IMR-90 (cell line): ENCODE results near the gene MCF2L. TPM values are rescaled to one million over a fixed set of nuclear protein-coding genes. Genes with fewer than 3 reads are reported as not detected.

Experiments used
- ATAC-seq: fragments of 200-7000 bp; cut with Tn5 transposase; 2 replicates; pipeline ENCODE4 v1.9.1; 2020; ENCODE audit warnings: low read depth, mild to moderate bottlenecking, moderate library complexity
- BruUV-seq: library from RNA; stranded (reverse); fragments of 400-500 nt; replicated peaks from 2 replicates; lab custom pipeline; 2021; lab: Mats Ljungman, UMichigan
- CTCF ChIA-PET: fragments of 300-600 bp; formaldehyde crosslinking; extraction: SDS; loops from one replicate; lab custom pipeline; 2021; ENCODE audit warnings: antibody characterized with exemption; lab: Yijun Ruan, JAX
- POLR2A ChIA-PET: fragments of 300-600 bp; sonication (Branson Sonifier 250); formaldehyde crosslinking; loops from one replicate; lab custom pipeline; 2022; ENCODE audit warnings: antibody characterized with exemption; ENCODE audit not compliant: unreplicated experiment; lab: Charles Lee
- DNase-seq: peaks from one replicate; pipeline ENCODE4 v3.0.0; 2013
- H2AFZ ChIP-seq: replicated peaks from 2 replicates; pipeline ENCODE3; 2013; ENCODE audit warnings: low read length, mild to moderate bottlenecking; ENCODE audit not compliant: poor library complexity
- H2AK5ac ChIP-seq: 2 replicates; pipeline ENCODE4 v1.6.1; 2013; ENCODE audit warnings: low read depth, low read length, inconsistent platforms
- H2AK9ac ChIP-seq: replicated peaks from 2 replicates; pipeline ENCODE3; 2013; ENCODE audit warnings: mild to moderate bottlenecking, low read depth, low read length, moderate library complexity; ENCODE audit not compliant: poor library complexity
- H2BK120ac ChIP-seq: 2 replicates; pipeline ENCODE4 v1.6.1; 2013; ENCODE audit warnings: low read depth, low read length, inconsistent platforms
- H2BK15ac ChIP-seq: 3 replicates; pipeline ENCODE4 v1.6.1; 2013; ENCODE audit warnings: low read depth, low read length, inconsistent platforms
- H2BK20ac ChIP-seq: 2 replicates; pipeline ENCODE4 v1.6.1; 2013; ENCODE audit warnings: low read depth, mild to moderate bottlenecking, inconsistent platforms, low read length, moderate library complexity
- H2BK5ac ChIP-seq: 2 replicates; pipeline ENCODE4 v1.6.1; 2013; ENCODE audit warnings: mild to moderate bottlenecking, low read depth, low read length, inconsistent platforms; ENCODE audit not compliant: poor library complexity, severe bottlenecking
- H3K14ac ChIP-seq: replicated peaks from 2 replicates; pipeline ENCODE4 v1.6.1; 2013; ENCODE audit warnings: low read depth, low read length, inconsistent platforms
- H3K18ac ChIP-seq: 2 replicates; pipeline ENCODE4 v1.6.1; 2013; ENCODE audit warnings: low read depth, low read length, control low read depth
- H3K23ac ChIP-seq: 2 replicates; pipeline ENCODE4 v1.6.1; 2013; ENCODE audit warnings: low read depth, low read length, inconsistent platforms
- H3K27ac ChIP-seq: 2 replicates; pipeline ENCODE4 v1.5.1; 2013; ENCODE audit warnings: mild to moderate bottlenecking, control low read depth, low read length; ENCODE audit not compliant: insufficient read depth
- H3K27me3 ChIP-seq: 2 replicates; pipeline ENCODE4 v1.6.1; 2013; ENCODE audit warnings: low read length; ENCODE audit not compliant: control insufficient read depth, insufficient read depth
- H3K36me3 ChIP-seq: 2 replicates; pipeline ENCODE4 v1.6.1; 2013; ENCODE audit warnings: low read length, mixed read lengths; ENCODE audit not compliant: control insufficient read depth, insufficient read depth
- H3K4ac ChIP-seq: 2 replicates; pipeline ENCODE4 v1.6.1; 2013; ENCODE audit warnings: low read depth, low read length, inconsistent platforms
- H3K4me1 ChIP-seq: 2 replicates; pipeline ENCODE4 v1.6.1; 2013; ENCODE audit warnings: low read length, mixed read lengths; ENCODE audit not compliant: control insufficient read depth, insufficient read depth
- H3K4me2 ChIP-seq: 2 replicates; pipeline ENCODE4 v1.6.1; 2013; ENCODE audit warnings: low read depth, mild to moderate bottlenecking, control low read depth, low read length, moderate library complexity
- H3K4me3 ChIP-seq: 2 replicates; pipeline ENCODE4 v1.5.1; 2013; ENCODE audit warnings: low read depth, mild to moderate bottlenecking, control low read depth, low read length, moderate library complexity; ENCODE audit not compliant: insufficient read depth
- H3K56ac ChIP-seq: 2 replicates; pipeline ENCODE4 v1.6.1; 2013; ENCODE audit warnings: low read length, inconsistent platforms; ENCODE audit not compliant: insufficient read depth; ENCODE audit errors: extremely low read depth
- H3K79me1 ChIP-seq, 2 experiments: 2 replicates each; pipeline ENCODE4 v1.6.1; 2013; ENCODE audit warnings: low read length in 2 of 2, inconsistent platforms in 1 of 2, low read depth in 1 of 2
- H3K9ac ChIP-seq: 2 replicates; pipeline ENCODE4 v1.6.1; 2013; ENCODE audit warnings: low read depth, low read length, control low read depth
- H3K9me1 ChIP-seq: 2 replicates; pipeline ENCODE4 v1.6.1; 2013; ENCODE audit warnings: low read length, inconsistent platforms; ENCODE audit not compliant: insufficient read depth
- H3K9me3 ChIP-seq: 2 replicates; pipeline ENCODE4 v1.6.1; 2013; ENCODE audit warnings: low read length; ENCODE audit not compliant: control insufficient read depth, insufficient read depth
- H4K20me1 ChIP-seq: 2 replicates; pipeline ENCODE4 v1.6.1; 2013; ENCODE audit warnings: low read length, inconsistent platforms; ENCODE audit not compliant: insufficient read depth
- H4K5ac ChIP-seq: 2 replicates; pipeline ENCODE4 v1.6.1; 2013; ENCODE audit warnings: mild to moderate bottlenecking, low read depth, low read length, control low read depth
- H4K8ac ChIP-seq, 2 experiments: 2 replicates each; pipeline ENCODE4 v1.6.1; 2013; ENCODE audit warnings: low read depth in 2 of 2, low read length in 2 of 2, control low read depth in 1 of 2, inconsistent platforms in 1 of 2
- H4K91ac ChIP-seq: 2 replicates; pipeline ENCODE4 v1.6.1; 2013; ENCODE audit warnings: low read depth, low read length, inconsistent platforms; ENCODE audit not compliant: insufficient read depth
- BHLHE40 ChIP-seq: fragments of 150-350 bp; IDR thresholded peaks from 2 replicates; pipeline ENCODE4 v1.6.1; 2016; ENCODE audit warnings: mild to moderate bottlenecking, low read depth, low read length
- CEBPB ChIP-seq: IDR thresholded peaks from 2 replicates; pipeline ENCODE4 v1.6.1; 2012; ENCODE audit warnings: low read depth, low read length, improper control_type of control experiment
- CHD1 ChIP-seq: IDR thresholded peaks from 2 replicates; pipeline ENCODE4 v1.6.1; 2012; ENCODE audit warnings: low read depth, low read length, improper control_type of control experiment
- FOS ChIP-seq: fragments of 150-350 bp; IDR thresholded peaks from 2 replicates; pipeline ENCODE4 v1.6.1; 2016; ENCODE audit warnings: low read depth, low read length
- MAFK ChIP-seq: IDR thresholded peaks from 2 replicates; pipeline ENCODE4 v1.6.1; 2012; ENCODE audit warnings: low read depth, low read length, improper control_type of control experiment
- MAZ ChIP-seq: IDR thresholded peaks from 2 replicates; pipeline ENCODE4 v1.6.1; 2012; ENCODE audit warnings: low read depth, mild to moderate bottlenecking, low read length, improper control_type of control experiment, moderate library complexity, borderline replicate concordance
- MXI1 ChIP-seq: IDR thresholded peaks from 2 replicates; pipeline ENCODE4 v1.6.1; 2012; ENCODE audit warnings: low read depth, mild to moderate bottlenecking, low read length, moderate library complexity, borderline replicate concordance
- NFE2L2 ChIP-seq: fragments of 150-350 bp; IDR thresholded peaks from 2 replicates; pipeline ENCODE4 v1.6.1; 2016; ENCODE audit warnings: low read depth, mild to moderate bottlenecking, low read length
- POLR2A ChIP-seq: IDR thresholded peaks from 2 replicates; pipeline ENCODE4 v1.6.1; 2012; ENCODE audit warnings: mild to moderate bottlenecking, low read depth, low read length
- RCOR1 ChIP-seq: IDR thresholded peaks from 2 replicates; pipeline ENCODE4 v1.6.1; 2012; ENCODE audit warnings: mild to moderate bottlenecking, low read length, improper control_type of control experiment; ENCODE audit not compliant: insufficient replicate concordance
- SMC3 ChIP-seq: fragments of 150-350 bp; IDR thresholded peaks from 2 replicates; pipeline ENCODE4 v1.6.1; 2016; ENCODE audit warnings: low read depth, mild to moderate bottlenecking, antibody characterized with exemption, low read length, moderate library complexity
- WGBS, 2 experiments: methylation state at CpG; one replicate each; pipeline versions ENCODE4 v1.1.5 to v1.1.7; 2013; ENCODE audit warnings: missing lambda C conversion rate in 2 of 2; ENCODE audit not compliant: insufficient read length in 1 of 2; ENCODE audit errors: extremely low coverage in 2 of 2; 5-methylcytosine and 5-hydroxymethylcytosine counted together
- dilution Hi-C: fragments of 300-500 bp; cut with HindIII; formaldehyde crosslinking; loops from one replicate; pipeline ENCODE4 v1.14.3; 2018; ENCODE audit warnings: low sequenced_read_pairs; ENCODE audit not compliant: unreplicated experiment
- in situ Hi-C: fragments of 300-500 bp; cut with MboI; formaldehyde crosslinking; loops from 3 replicates; pipeline ENCODE4 v1.14.3; 2019; ENCODE audit warnings: low sequenced_read_pairs, inconsistent platforms, mixed read lengths
- intact Hi-C: fragments of 100-400 bp; cut with micrococcal nuclease; formaldehyde crosslinking; loops from 2 replicates; pipeline ENCODE4 v1.10.0; 2022
- polyA plus RNA-seq, 3 experiments: library from polyadenylated mRNA; depleted of rRNA; stranded (reverse); fragments of >200 nt; gene quantifications; 2 replicates each; pipeline ENCODE4 v1.2.3, GENCODE V29; 2012; ENCODE audit warnings: low replicate concordance in 1 of 3
- total RNA-seq: library from RNA; depleted of rRNA; stranded (reverse); fragments of >200 nt; gene quantifications from 2 replicates; pipeline ENCODE4 v1.2.3, GENCODE V29; 2012
- TF ChIP-seq, protein P1 (sequence below): fragments of 150-350 bp; IDR thresholded peaks from 2 replicates; pipeline ENCODE4 v1.6.1; 2017; ENCODE audit warnings: mild to moderate bottlenecking, antibody characterized with exemption, low read length, low read depth

The MCF2L gene
- total and polyA plus RNA-seq, 2 of the 4 experiments (the other 2 are of a cell fraction): 0.18 TPM; not detected in 1

DNA sequence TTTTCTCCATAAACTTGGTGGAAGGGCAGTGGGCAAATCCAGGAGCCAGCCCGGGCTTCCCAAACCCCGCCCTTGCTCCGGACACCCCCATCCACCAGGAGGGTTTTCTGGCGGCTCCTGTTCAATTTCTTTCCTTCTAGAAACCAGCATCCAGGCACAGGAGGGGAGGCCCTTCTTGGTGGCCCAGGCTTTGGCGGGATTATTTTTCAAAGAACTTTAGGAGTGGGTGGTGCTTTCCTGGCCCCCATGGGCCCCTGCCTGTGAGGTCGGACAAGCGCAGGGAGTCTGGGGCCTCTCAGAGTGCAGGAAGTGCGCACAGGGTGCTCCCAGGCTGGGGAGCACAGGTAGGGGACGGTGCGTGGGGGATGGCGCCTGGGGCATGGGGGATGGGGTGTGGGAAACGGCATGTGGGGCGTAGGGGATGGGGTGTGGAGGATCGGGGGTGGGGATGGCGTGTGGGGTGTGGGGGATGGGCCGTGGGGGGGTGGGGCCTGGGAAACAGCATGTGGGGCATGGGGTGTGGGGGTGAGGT, 137.0 kb downstream of the MCF2L start (continued):
- TF ChIP-seq RCOR1 (no peak), SMC3 (no peak), POLR2A (no peak), NFE2L2 (no peak)
- TF ChIP-seq, protein P1, sequence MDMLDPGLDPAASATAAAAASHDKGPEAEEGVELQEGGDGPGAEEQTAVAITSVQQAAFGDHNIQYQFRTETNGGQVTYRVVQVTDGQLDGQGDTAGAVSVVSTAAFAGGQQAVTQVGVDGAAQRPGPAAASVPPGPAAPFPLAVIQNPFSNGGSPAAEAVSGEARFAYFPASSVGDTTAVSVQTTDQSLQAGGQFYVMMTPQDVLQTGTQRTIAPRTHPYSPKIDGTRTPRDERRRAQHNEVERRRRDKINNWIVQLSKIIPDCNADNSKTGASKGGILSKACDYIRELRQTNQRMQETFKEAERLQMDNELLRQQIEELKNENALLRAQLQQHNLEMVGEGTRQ: no peak

DNA sequence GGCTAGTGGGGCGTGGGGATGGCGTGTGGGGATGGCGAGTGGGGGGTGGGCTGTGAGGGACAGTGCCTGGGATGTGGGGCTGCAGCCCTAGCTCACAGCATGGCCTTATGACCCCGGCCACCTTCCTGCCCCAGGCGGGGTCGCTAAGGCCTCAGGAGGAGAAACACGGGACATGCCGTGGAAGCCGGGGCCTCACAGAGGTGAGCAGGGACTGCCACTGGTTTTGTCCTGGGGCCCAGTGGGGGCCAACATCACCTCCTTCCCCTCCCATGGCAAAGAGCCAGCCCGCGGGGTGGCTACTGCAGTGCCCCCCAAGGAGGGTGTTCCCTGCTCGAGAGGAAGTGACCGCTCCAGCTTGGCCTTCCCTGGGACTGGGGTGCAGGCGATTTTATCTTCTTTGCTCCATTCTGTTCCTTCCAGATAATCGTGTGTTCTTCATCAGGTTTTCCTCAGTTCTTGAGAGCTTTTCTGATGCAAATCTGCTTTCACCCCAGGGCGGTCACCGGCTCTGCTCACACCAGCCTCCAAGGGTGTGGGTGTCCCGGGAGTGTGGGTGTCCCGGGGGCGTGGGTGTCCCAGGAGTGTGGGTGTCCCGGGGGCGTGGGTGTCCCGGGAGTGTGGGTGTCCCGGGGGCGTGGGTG, 137.8 kb downstream of the MCF2L start:
- dilution Hi-C loops (no loop called here), in situ Hi-C loops (no loop called here), intact Hi-C loops (no loop called here)
- Histone ChIP-seq H3K79me1 (no peaks in the 10 kb centered on the region), H2BK20ac (no peak overlapping the region), H2AFZ (no peak overlapping the region), H4K5ac (no peak overlapping the region), H3K4me3 (no peak overlapping the region), H4K20me1 (no peaks in the 10 kb centered on the region), H3K9me3 (peaks cover 8% of the 10 kb centered on the region; the same call in 1 of the 2 replicates), H3K4ac (no peak overlapping the region), H3K4me1 (peaks cover 4% of the 10 kb centered on the region; the same call in 1 of the 2 replicates), H3K14ac (no peak overlapping the region), H2BK120ac (no peak overlapping the region), H2BK15ac (no peak overlapping the region), H3K27ac (no peak overlapping the region), H3K23ac (no peak overlapping the region), H3K9ac (no peak overlapping the region), H3K9me1 (no peaks in the 10 kb centered on the region), H2AK9ac (no peak overlapping the region), H2AK5ac (no peak overlapping the region), H2BK5ac (no peak overlapping the region), H3K56ac (no peak overlapping the region), H3K36me3 (no peaks in the 10 kb centered on the region), H4K91ac (no peak overlapping the region), H4K8ac (no peak overlapping the region), H3K4me2 (no peak overlapping the region), H3K27me3 (peaks cover 28% of the 10 kb centered on the region), H3K18ac (no peak overlapping the region)
- TF ChIP-seq POLR2A (no peak), CEBPB (no peak), BHLHE40 (no peak), FOS (no peak), MAZ (no peak), SMC3 (no peak), MXI1 (no peak), NFE2L2 (no peak), CHD1 (no peak), MAFK (no peak)
- TF ChIP-seq, protein P1: no peak
- WGBS, 2 experiments: no CpG with 5 or more reads among the region's 25 CpGs
- ChIA-PET CTCF (no interaction called here), POLR2A (no interaction called here)
- ATAC-seq: no peak
- no peak for DNase-seq
- BruUV-seq: no TSS peak
